Measurements from ENCODE around the gene PABPC1L.

The PABPC1L gene

DNA sequence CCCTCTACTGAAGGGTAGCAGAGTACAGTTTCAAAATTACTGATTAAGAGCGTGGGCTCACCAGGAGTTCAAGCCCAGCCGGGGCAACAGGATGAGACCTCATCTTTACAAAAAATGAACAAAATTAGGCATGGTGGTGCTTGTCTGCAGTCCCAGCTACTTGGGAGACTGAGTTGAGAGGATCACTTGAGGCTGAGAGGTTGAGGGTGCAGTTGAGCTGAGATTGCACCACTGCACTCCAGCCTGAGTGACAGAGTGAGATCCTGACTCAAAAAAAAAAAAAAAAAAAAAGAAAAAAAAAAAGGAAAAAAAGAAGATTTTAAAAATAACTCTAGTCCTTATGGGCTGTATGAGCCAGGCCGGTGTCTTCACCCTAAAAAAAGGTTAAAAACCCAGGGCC, 18.7 kb downstream of the PABPC1L start:
- no peak overlapping the region for H3K4me3 ChIP-seq (ENCODE audit: low read depth, low read length)
- TF ChIP-seq, protein P1, sequence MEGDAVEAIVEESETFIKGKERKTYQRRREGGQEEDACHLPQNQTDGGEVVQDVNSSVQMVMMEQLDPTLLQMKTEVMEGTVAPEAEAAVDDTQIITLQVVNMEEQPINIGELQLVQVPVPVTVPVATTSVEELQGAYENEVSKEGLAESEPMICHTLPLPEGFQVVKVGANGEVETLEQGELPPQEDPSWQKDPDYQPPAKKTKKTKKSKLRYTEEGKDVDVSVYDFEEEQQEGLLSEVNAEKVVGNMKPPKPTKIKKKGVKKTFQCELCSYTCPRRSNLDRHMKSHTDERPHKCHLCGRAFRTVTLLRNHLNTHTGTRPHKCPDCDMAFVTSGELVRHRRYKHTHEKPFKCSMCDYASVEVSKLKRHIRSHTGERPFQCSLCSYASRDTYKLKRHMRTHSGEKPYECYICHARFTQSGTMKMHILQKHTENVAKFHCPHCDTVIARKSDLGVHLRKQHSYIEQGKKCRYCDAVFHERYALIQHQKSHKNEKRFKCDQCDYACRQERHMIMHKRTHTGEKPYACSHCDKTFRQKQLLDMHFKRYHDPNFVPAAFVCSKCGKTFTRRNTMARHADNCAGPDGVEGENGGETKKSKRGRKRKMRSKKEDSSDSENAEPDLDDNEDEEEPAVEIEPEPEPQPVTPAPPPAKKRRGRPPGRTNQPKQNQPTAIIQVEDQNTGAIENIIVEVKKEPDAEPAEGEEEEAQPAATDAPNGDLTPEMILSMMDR (conservative IDR thresholded peaks at IDR 0.05; ENCODE audit: low read depth, low read length): no peak
- no peak for DNase-seq (ENCODE audit: low read depth)

DNA sequence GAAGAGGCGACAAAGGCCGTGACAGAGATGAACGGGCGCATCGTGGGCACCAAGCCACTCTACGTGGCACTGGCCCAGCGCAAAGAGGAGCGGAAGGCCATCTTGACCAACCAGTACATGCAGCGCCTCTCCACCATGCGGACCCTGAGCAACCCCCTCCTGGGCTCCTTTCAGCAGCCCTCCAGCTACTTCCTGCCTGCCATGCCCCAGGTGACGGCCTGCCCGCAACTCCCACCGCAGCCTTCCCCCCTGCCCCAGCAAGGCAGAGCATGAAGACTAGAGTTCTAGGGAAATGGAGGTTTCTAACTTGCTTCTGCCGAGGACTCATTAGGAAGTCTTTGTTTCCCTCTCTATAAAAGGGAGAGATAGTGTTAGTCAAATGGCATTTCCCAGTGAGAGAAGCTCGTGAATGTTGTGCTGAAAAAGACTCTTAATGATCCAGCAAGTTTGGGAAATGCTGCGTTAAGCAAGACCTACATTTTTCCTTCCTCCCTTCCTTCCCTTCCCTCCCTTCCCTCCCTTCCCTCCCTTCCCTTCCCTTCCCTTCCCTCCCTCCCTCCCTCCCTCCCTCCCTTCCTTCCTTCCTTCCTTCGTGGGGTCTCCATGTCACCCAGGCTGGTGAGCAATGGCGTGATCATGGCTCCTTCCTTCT, 20.8 kb downstream of the PABPC1L start:
- H3K4me3 ChIP-seq (ENCODE audit: low read depth, low read length): no peak overlapping the region
- no peak for DNase-seq (ENCODE audit: low read depth)
- TF ChIP-seq, protein P1 (conservative IDR thresholded peaks at IDR 0.05; ENCODE audit: low read depth, low read length): no peak

DNA sequence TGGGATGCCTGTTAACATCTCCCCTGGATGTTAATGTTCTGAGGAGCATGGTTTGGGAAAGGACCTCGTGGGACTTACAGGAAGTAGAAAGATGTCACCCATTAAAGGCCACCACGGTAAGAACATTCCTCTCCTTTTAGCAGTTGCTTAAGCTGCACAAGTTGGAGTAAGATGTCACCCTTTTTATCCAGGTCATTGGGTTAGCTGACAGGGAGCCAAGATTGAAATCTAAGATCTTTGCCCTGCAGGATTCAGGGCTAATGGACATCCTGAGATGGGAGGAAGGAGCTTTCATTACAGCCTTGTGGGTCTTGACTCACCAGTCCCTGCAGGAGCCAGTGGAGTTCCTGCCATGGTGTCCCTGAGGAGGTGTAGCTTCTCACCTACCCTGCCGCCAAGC, 22.1 kb downstream of the PABPC1L start:
- TF ChIP-seq, protein P1 (conservative IDR thresholded peaks at IDR 0.05; ENCODE audit: low read depth, low read length): no peak
- no peak for DNase-seq (ENCODE audit: low read depth)
- no peak overlapping the region for H3K4me3 ChIP-seq (ENCODE audit: low read depth, low read length)

DNA sequence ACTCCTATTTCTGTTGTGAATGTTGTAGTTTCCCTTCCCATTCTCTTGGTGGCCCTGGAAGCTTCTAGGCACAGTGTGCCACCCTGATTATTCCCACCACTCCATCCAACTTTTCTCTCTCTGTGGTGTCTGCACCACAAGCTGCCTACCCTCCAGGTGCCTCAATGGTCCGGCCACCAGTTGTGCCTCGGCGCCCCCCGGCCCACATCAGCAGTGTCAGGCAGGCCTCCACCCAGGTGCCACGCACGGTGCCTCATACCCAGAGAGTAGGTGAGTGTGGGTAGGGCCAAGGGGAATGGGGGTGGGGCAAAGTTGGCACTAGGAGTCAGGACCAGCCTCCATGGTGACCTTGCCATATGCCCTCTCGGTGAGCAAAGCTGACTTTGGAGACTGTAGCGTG, 23.1 kb downstream of the PABPC1L start:
- H3K4me3 ChIP-seq (ENCODE audit: low read depth, low read length): no peak overlapping the region
- TF ChIP-seq, protein P1 (conservative IDR thresholded peaks at IDR 0.05; ENCODE audit: low read depth, low read length): no peak
- no peak for DNase-seq (ENCODE audit: low read depth)

DNA sequence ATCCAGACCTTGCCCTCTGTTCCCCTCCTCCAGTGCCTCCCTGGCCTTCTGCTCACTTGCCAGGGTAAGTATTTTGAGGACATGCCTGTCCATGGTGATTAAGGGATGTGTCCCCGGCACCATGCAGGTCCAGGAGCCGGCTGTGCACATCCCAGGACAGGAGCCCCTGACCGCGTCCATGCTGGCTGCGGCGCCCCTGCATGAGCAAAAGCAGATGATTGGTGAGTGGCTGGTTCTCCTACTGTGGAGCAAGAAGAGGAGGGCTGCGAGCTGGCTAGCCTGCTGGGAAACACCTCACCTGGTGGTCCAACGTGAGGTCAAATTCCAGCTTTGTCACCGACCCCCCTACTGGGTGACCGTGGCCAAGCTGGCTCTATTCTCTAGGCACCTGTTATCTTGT, 26.6 kb downstream of the PABPC1L start:
- DNase-seq (ENCODE audit: low read depth): no peak
- H3K4me3 ChIP-seq (ENCODE audit: low read depth, low read length): no peak overlapping the region
- TF ChIP-seq, protein P1 (conservative IDR thresholded peaks at IDR 0.05; ENCODE audit: low read depth, low read length): no peak

DNA sequence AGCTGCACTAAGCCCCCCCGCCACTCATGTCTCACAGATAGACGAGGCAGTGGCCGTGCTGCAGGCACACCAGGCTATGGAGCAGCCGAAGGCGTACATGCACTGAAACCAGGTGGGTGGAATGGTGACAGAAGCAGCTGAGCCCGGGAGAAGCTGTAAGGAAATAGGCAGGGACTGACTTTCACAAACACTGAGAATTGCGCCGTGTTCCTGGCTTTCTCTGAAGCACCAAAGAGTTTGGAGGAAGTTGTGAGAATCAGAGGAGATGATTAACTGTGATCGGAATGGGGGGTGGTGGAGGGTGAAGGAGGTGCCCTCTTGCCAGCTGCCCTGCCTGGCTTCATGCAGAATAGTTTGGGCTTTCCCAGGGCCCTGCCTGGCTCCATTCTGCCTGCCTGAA, 28.8 kb downstream of the PABPC1L start:
- TF ChIP-seq, protein P1 (conservative IDR thresholded peaks at IDR 0.05; ENCODE audit: low read depth, low read length): no peak
- no peak overlapping the region for H3K4me3 ChIP-seq (ENCODE audit: low read depth, low read length)
- no peak for DNase-seq (ENCODE audit: low read depth)

DNA sequence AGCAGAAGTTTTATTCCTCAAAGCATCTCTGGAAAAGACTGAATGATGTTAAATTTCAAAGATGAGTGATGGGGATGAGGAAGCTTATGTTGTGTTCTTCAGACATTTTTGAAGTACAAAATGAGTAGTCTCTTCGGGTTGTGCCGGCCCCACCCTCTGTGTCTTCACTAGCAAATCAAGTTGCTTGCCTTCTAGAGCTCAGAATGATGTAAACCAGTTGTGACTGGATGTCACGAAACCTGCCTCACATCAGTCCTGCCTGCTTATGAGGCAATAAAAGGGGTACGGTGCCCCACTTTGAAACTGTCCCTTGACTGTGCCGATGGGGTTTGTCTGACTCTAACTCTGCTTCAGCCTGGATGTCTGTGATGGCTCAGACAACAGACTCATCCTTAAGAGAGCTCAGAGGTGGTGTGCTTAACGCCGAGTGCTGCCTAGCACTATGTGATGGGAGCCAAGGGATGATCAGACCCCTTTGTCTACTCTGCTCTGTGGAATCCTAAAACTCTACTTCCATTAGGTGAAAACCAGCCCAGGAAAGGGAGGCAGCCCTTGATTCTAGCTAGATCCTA, 31.3 kb downstream of the PABPC1L start:
- H3K4me3 ChIP-seq (ENCODE audit: low read depth, low read length): no peak overlapping the region
- TF ChIP-seq, protein P1 (conservative IDR thresholded peaks at IDR 0.05; ENCODE audit: low read depth, low read length): no peak
- DNase-seq (ENCODE audit: low read depth): no peak

Data from choroid plexus epithelial cell (primary cell).